PC-3 (cell line): Measurements from ENCODE around the gene SMIM38. TPM values are rescaled to one million over a fixed set of nuclear protein-coding genes. Genes with fewer than 3 reads are reported as not detected.

Experiments
- ATAC-seq: fragments of 200-7000 bp; cut with Tn5 transposase; 2 replicates; pipeline ENCODE4 v1.9.1; 2020; ENCODE audit warnings: mild to moderate bottlenecking, moderate library complexity
- BruUV-seq: library from RNA; stranded (reverse); fragments of 400-500 nt; replicated peaks from 2 replicates; lab custom pipeline; 2021; lab: Mats Ljungman, UMichigan
- CTCF ChIA-PET: fragments of 300-600 bp; sonication (Branson Sonifier 250); formaldehyde crosslinking; loops from one replicate; lab custom pipeline; 2022; ENCODE audit warnings: antibody characterized with exemption; lab: Charles Lee
- POLR2A ChIA-PET: fragments of 300-600 bp; sonication (Branson Sonifier 250); formaldehyde crosslinking; loops from one replicate; lab custom pipeline; 2022; ENCODE audit warnings: antibody characterized with exemption; ENCODE audit not compliant: unreplicated experiment; lab: Charles Lee
- DNase-seq: peaks from one replicate; pipeline ENCODE4 v3.0.0-alpha.2; 2015
- H2AFZ ChIP-seq: fragments of 300-600 bp; sonication (generic); 2 replicates; pipeline ENCODE4 v1.6.0; 2016; ENCODE audit warnings: antibody characterized with exemption, low read length
- H3F3A ChIP-seq: fragments of 300-600 bp; sonication (generic); one replicate; pipeline ENCODE4 v1.6.0; 2017; ENCODE audit warnings: antibody characterized with exemption, low read length, control low read depth, mild to moderate bottlenecking; ENCODE audit not compliant: unreplicated experiment
- H3K27ac ChIP-seq: fragments of 300-600 bp; sonication (generic); 2 replicates; pipeline ENCODE4 v1.5.1; 2016; ENCODE audit warnings: mild to moderate bottlenecking, low read length
- H3K27me3 ChIP-seq: fragments of 300-600 bp; sonication (generic); 2 replicates; pipeline ENCODE4 v1.6.1; 2016; ENCODE audit warnings: low read length, mixed read lengths
- H3K36me3 ChIP-seq: fragments of 300-600 bp; sonication (generic); 2 replicates; pipeline ENCODE4 v1.6.1; 2016; ENCODE audit warnings: low read depth, mixed run types, low read length, mixed read lengths
- H3K4me1 ChIP-seq: fragments of 300-600 bp; sonication (generic); 2 replicates; pipeline ENCODE4 v1.5.1; 2016; ENCODE audit warnings: low read length; ENCODE audit not compliant: insufficient read depth
- H3K4me2 ChIP-seq: fragments of 300-600 bp; sonication (generic); 2 replicates; pipeline ENCODE4 v1.6.0; 2016; ENCODE audit warnings: low read length
- H3K4me3 ChIP-seq: fragments of 300-600 bp; sonication (generic); 2 replicates; pipeline ENCODE4 v1.5.1; 2016; ENCODE audit warnings: mild to moderate bottlenecking, low read length, mixed read lengths
- H3K79me2 ChIP-seq: fragments of 300-600 bp; sonication (generic); 2 replicates; pipeline ENCODE4 v1.6.1; 2017; ENCODE audit warnings: low read length, mixed read lengths
- H3K9ac ChIP-seq: fragments of 300-600 bp; sonication (generic); 2 replicates; pipeline ENCODE4 v1.6.0; 2016; ENCODE audit warnings: mild to moderate bottlenecking, low read length
- H3K9me2 ChIP-seq: fragments of 300-600 bp; sonication (generic); replicated peaks from 2 replicates; pipeline ENCODE4 v1.6.1; 2016; ENCODE audit warnings: mixed run types, low read length, mixed read lengths
- H3K9me3 ChIP-seq: fragments of 300-600 bp; sonication (generic); 2 replicates; pipeline ENCODE4 v1.6.1; 2016; ENCODE audit warnings: low read length, mixed read lengths
- H4K20me1 ChIP-seq: fragments of 300-600 bp; sonication (generic); 2 replicates; pipeline ENCODE4 v1.6.1; 2016; ENCODE audit warnings: low read length, mixed read lengths
- CTCF ChIP-seq: fragments of 300-600 bp; sonication (generic); conservative IDR thresholded peaks from 2 replicates; pipeline ENCODE4 v1.5.1; 2017; ENCODE audit warnings: antibody characterized with exemption, low read depth, mild to moderate bottlenecking, low read length
- EZH2 ChIP-seq: fragments of 300-600 bp; sonication (generic); IDR thresholded peaks from one replicate; pipeline ENCODE4 v1.6.1; 2017; ENCODE audit warnings: antibody characterized with exemption, mild to moderate bottlenecking, low read length; ENCODE audit not compliant: unreplicated experiment
- EZH2phosphoT487 ChIP-seq: fragments of 300-600 bp; sonication (generic); IDR thresholded peaks from 2 replicates; pipeline ENCODE4 v1.6.1; 2018; ENCODE audit warnings: mild to moderate bottlenecking, antibody characterized with exemption, low read length, borderline replicate concordance
- intact Hi-C: fragments of 100-400 bp; cut with micrococcal nuclease; formaldehyde crosslinking; loops from 2 replicates; pipeline ENCODE4 v1.9.0; 2023
- total RNA-seq: library from RNA; depleted of rRNA; stranded (reverse); fragments of >200 nt; gene quantifications from 2 replicates; pipeline ENCODE4 v1.2.3, GENCODE V29; 2014

The SMIM38 gene
- total RNA-seq, 1 experiment from 2014 or later: 0.04 TPM

- Histone ChIP-seq H3K4me1 (no peaks in the 10 kb centered on the region), H4K20me1 (no peaks in the 10 kb centered on the region), H3K36me3 (no peaks in the 10 kb centered on the region), H3K9me3 (no peaks in the 10 kb centered on the region), H3K9ac (no peak overlapping the region), H3K9me2 (no peaks in the 10 kb centered on the region), H3K27me3 (no peaks in the 10 kb centered on the region), H3K27ac (no peak overlapping the region), H3K4me3 (no peak overlapping the region), H3K4me2 (no peak overlapping the region), H3K79me2 (no peaks in the 10 kb centered on the region), H3F3A (no peaks in the 10 kb centered on the region), H2AFZ (no peak overlapping the region)
- TF ChIP-seq CTCF: no peak
- no peak for TF ChIP-seq EZH2phosphoT487
- TF ChIP-seq EZH2: no peak
- ATAC-seq: no peak
- BruUV-seq: no TSS peak
- ChIA-PET POLR2A (no interaction called here), CTCF (no interaction called here)
- intact Hi-C loops: no loop called here
- no peak for DNase-seq
Measured at GRCh38 chr11:69158301-69159149, 2.8 kb downstream of the SMIM38 start.

- ATAC-seq (no peak), DNase-seq (no peak)
- H4K20me1 ChIP-seq: no peaks in the 10 kb centered on the region
- no peak overlapping the region for H3K27ac ChIP-seq
- ChIA-PET POLR2A (no interaction called here), CTCF (no interaction called here)
- H3K36me3 ChIP-seq: no peaks in the 10 kb centered on the region
- no peak overlapping the region for H3K9ac ChIP-seq
- no peak for TF ChIP-seq EZH2phosphoT487
- TF ChIP-seq CTCF: no peak
- TF ChIP-seq EZH2: no peak
- H3K4me1 ChIP-seq: no peaks in the 10 kb centered on the region
- H2AFZ ChIP-seq: no peak overlapping the region
- intact Hi-C loops: no loop called here
- no peaks in the 10 kb centered on the region for H3K9me2 ChIP-seq
- H3K9me3 ChIP-seq: no peaks in the 10 kb centered on the region
- H3K4me2 ChIP-seq: no peak overlapping the region
- no peaks in the 10 kb centered on the region for H3K27me3 ChIP-seq
- no peaks in the 10 kb centered on the region for H3K79me2 ChIP-seq
- no peaks in the 10 kb centered on the region for H3F3A ChIP-seq
- H3K4me3 ChIP-seq: no peak overlapping the region
- no TSS peak for BruUV-seq
Measured at GRCh38 chr11:69159150-69159852, 3.6 kb downstream of the SMIM38 start.
